GM12874 (cell line): ENCODE measurements around the gene LMF1.

Experiments used
- CTCF ChIP-seq: IDR thresholded peaks from 2 replicates; pipeline ENCODE4 v1.5.1; 2011; ENCODE audit warnings: low read depth, mild to moderate bottlenecking, control low read depth, low read length, moderate library complexity; ENCODE audit not compliant: insufficient read depth

Gene LMF1

GRCh38 chr16:847681-848445 is 122.9 kb downstream of the LMF1 start:
- no peak for TF ChIP-seq CTCF

GRCh38 chr16:847151-847550 is 123.6 kb downstream of the LMF1 start:
- TF ChIP-seq CTCF, result no peak

- no peak for TF ChIP-seq CTCF
Observed at GRCh38 chr16:845351-845745, 125.4 kb downstream of the LMF1 start.

DNA sequence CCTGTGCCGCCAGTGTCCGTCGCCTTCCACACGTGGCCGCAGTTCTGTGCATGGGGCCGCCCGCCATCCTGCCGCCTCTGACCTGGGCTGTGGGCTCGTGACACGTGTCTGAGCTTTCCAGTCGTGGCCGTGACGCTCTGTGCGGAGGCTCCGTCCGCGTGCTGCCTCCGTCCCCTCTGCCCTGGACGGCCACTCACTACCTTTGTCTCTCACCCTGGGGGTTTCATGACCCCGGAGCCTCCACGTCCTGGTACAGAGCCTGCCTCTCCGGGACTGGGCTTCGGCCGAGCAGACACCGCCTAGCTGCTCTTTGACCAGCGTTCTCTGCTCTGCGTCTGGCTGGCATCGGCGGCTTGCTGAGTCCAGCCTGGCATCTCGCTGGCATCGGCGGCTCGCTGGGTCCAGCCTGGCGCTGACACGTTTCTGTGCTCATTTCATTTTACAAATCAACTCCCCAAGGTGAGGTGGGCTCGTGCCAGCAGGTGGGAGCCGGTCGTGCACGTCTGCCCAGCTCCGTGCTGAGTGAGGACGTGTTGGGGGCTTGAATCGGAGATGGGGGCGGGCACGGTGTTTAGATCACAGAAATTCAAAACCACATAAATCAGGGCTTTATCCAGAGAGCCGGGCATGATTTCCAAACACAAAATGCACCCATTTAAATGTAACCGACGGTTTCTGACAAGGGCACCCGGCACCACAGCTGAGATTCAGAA is 126.0 kb downstream of the LMF1 start:
- TF ChIP-seq CTCF, result no peak

DNA sequence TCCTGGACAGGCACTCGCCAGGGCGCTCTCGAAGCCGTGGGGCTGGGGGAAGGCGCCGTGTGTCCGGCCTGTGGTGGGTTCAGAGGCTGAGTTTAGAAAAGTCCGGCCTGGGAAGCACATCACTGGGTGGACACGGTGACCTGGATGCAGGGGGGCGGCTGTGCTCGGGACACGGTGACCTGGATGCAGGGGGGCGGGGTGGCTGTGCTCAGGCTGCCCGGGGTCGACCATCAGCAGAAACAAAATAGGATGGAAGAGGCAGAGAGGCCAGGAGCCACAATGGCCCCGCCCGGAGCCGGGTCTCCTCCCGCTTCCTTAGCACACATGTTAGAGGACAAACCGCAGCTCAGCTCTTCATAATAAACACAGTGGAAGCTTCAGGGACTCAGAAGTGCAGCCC is 127.0 kb downstream of the LMF1 start:
- TF ChIP-seq CTCF, result no peak

- no peak for TF ChIP-seq CTCF
Observed at GRCh38 chr16:842711-843560, 127.8 kb downstream of the LMF1 start.

GRCh38 chr16:842061-842476 is 128.7 kb downstream of the LMF1 start:
- TF ChIP-seq CTCF, result no peak
